GM12878 (cell line): Measurements from ENCODE around the gene SP2. TPM values are rescaled to one million over a fixed set of nuclear protein-coding genes. Genes with fewer than 3 reads are reported as not detected.

Experiments used
- CEBPB ChIP-seq, 2 experiments: fragments of 150-350 bp in 1 of 2; IDR thresholded peaks; 2 replicates each; pipeline ENCODE4 v1.6.1; 2012 to 2014; ENCODE audit warnings: low read depth in 2 of 2, low read length in 2 of 2, borderline replicate concordance in 1 of 2, inconsistent platforms in 1 of 2
- CHD1 ChIP-seq: IDR thresholded peaks from 2 replicates; pipeline ENCODE4 v1.6.1; 2012; ENCODE audit warnings: low read depth, low read length, improper control_type of control experiment
- ETV6 ChIP-seq, 2 experiments: fragments of 450-650 bp in 1 of 2; IDR thresholded peaks in 1 of 2; conservative IDR thresholded peaks in 1 of 2; 2 replicates each; pipeline ENCODE4 v1.6.1; 2014; ENCODE audit warnings: antibody characterized with exemption in 1 of 2, borderline replicate concordance in 1 of 2, low read depth in 1 of 2, mild to moderate bottlenecking in 1 of 2, moderate library complexity in 1 of 2
- FOXM1 ChIP-seq: IDR thresholded peaks from 2 replicates; pipeline ENCODE4 v1.6.1; 2012; ENCODE audit warnings: low read depth, mild to moderate bottlenecking, inconsistent platforms, low read length, moderate library complexity
- LARP7 ChIP-seq: fragments of 450-650 bp; IDR thresholded peaks from 2 replicates; pipeline ENCODE4 v1.6.1; 2017; ENCODE audit warnings: mild to moderate bottlenecking
- MXI1 ChIP-seq: fragments of 150-350 bp; IDR thresholded peaks from 2 replicates; pipeline ENCODE4 v1.6.1; 2011; ENCODE audit warnings: low read depth, mild to moderate bottlenecking, inconsistent platforms, low read length, improper control_type of control experiment
- MYC ChIP-seq: IDR thresholded peaks from 2 replicates; pipeline ENCODE4 v1.6.1; 2011; ENCODE audit warnings: mild to moderate bottlenecking, low read length, moderate library complexity, inconsistent platforms; ENCODE audit not compliant: insufficient read depth, insufficient replicate concordance, insufficient read length, severe bottlenecking
- NR2C1 ChIP-seq: fragments of 450-650 bp; IDR thresholded peaks from 2 replicates; pipeline ENCODE4 v1.6.1; 2017; ENCODE audit warnings: antibody characterized with exemption, mild to moderate bottlenecking, moderate library complexity
- POLR2A ChIP-seq: IDR thresholded peaks from 2 replicates; pipeline ENCODE4 v1.6.1; 2011; ENCODE audit warnings: low read depth, mild to moderate bottlenecking, low read length
- RCOR1 ChIP-seq: conservative IDR thresholded peaks from 2 replicates; pipeline ENCODE4 v1.6.1; 2012; ENCODE audit warnings: low read depth, low read length, improper control_type of control experiment
- SRF ChIP-seq, 2 experiments: IDR thresholded peaks; 2 replicates each; pipeline ENCODE4 v1.6.1; 2011; ENCODE audit warnings: low read depth in 2 of 2, low read length in 2 of 2, mild to moderate bottlenecking in 1 of 2, moderate library complexity in 1 of 2
- TCF12 ChIP-seq: IDR thresholded peaks from 2 replicates; pipeline ENCODE4 v1.6.1; 2011; ENCODE audit warnings: low read depth, mild to moderate bottlenecking, low read length
- polyA plus RNA-seq, 11 experiments: library from polyadenylated mRNA; depleted of rRNA in 4 of 11; unstranded in 6 of 11; stranded (reverse) in 5 of 11; fragments of >200 nt; fragmentation: Nextera tagmentation in 4 of 11; fragmentation: Illumina TruSeq in 1 of 11; extraction: Ambion mirVana in 4 of 11; extraction: Trizol in 1 of 11; gene quantifications; 1 replicate in 1 of 11; 2 replicates in 10 of 11; pipeline versions ENCODE4 v1.2.1 to v1.2.3, GENCODE V29; 2011 to 2016; ENCODE audit warnings: inconsistent platforms in 2 of 11, missing spikeins in 2 of 11, low read depth in 1 of 11
- total RNA-seq, 4 experiments: library from RNA; depleted of rRNA in 3 of 4; stranded (reverse); fragments of >200 nt in 3 of 4; fragmentation: Illumina TruSeq in 1 of 4; extraction: Trizol in 1 of 4; gene quantifications; 2 replicates each; pipeline versions ENCODE4 v1.2.1 to v1.2.3, GENCODE V29; 2013 to 2021
- TF ChIP-seq, protein P1 (sequence below): fragments of 150-350 bp; IDR thresholded peaks from 2 replicates; pipeline ENCODE4 v1.6.1; 2014; ENCODE audit warnings: mild to moderate bottlenecking, low read depth, low read length
- TF ChIP-seq, protein P2 (sequence below): fragments of 450-650 bp; IDR thresholded peaks from 2 replicates; pipeline ENCODE4 v1.6.1; 2018; ENCODE audit warnings: borderline replicate concordance, mild to moderate bottlenecking; ENCODE audit not compliant: partially characterized antibody
- TF ChIP-seq, protein P3 (sequence below): IDR thresholded peaks from 2 replicates; pipeline ENCODE4 v1.6.1; 2012; ENCODE audit warnings: improper control_type of control experiment, low read depth, low read length; ENCODE audit not compliant: insufficient replicate concordance

Gene SP2
- total and polyA plus RNA-seq, 10 of the 15 experiments (the other 5 are each of a cell fraction or from before 2014, with no cell fraction given): 1.2 to 19.1 (median 4.8) TPM

DNA sequence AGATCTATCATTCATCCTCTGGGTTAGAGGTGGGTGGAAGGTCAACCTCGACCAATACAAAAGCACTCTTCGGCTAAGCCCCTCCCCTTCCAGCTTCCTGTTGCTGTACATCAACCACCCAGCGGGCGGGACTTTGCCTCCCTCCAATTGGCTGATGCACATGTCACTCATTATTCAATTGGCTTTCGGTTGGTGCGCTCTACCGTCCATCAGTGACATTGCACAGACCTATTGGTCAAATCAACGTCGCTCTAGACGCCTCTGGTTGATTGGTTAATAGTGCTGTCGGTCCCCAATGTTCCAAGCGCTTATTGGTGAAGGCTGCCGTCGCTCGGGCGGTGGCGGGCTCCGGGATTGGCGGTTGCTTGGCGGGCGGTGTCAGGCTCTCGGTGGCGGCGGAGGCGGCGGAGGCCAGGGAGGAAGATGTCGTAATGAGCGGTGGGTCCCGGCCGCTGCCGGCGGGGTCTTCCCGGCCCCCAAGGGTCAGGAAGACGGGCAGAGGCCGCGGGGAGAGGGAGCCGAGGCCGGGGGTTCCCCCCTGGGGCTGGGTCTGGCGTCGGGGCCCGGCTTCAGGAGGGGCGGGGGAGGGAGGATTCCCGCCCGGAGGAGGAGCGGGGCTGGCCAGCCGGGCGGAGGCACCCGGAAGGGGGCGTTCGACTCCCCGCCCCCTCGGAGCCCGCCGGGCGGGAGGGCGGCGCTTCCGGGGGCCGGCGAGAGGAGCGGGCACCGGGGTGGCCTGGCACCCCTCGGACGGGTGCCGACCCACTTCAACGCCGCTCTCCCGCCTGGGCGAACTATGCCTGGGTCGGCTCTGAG is at the start of gene SP2 (continued):
- TF ChIP-seq, protein P1, sequence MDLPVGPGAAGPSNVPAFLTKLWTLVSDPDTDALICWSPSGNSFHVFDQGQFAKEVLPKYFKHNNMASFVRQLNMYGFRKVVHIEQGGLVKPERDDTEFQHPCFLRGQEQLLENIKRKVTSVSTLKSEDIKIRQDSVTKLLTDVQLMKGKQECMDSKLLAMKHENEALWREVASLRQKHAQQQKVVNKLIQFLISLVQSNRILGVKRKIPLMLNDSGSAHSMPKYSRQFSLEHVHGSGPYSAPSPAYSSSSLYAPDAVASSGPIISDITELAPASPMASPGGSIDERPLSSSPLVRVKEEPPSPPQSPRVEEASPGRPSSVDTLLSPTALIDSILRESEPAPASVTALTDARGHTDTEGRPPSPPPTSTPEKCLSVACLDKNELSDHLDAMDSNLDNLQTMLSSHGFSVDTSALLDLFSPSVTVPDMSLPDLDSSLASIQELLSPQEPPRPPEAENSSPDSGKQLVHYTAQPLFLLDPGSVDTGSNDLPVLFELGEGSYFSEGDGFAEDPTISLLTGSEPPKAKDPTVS: peak; percentile 77; the same call in 1 of the 2 replicates
- TF ChIP-seq POLR2A: peak; percentile 80
- TF ChIP-seq CHD1: no peak
- no peak for TF ChIP-seq CEBPB (IDR thresholded peaks at IDR 0.05; ENCODE audit: borderline replicate concordance in 1 of 2, low read depth in 2 of 2, low read length in 2 of 2)
- TF ChIP-seq LARP7: peak; percentile 92
- 0 out of 2 replicates have a peak, but pooled peaks have one; percentile 7 for TF ChIP-seq TCF12
- peak; percentile 97 for TF ChIP-seq NR2C1
- TF ChIP-seq SRF (IDR thresholded peaks at IDR 0.05; ENCODE audit: low read depth in 2 of 2, low read length in 2 of 2): no peak
- TF ChIP-seq, protein P2, sequence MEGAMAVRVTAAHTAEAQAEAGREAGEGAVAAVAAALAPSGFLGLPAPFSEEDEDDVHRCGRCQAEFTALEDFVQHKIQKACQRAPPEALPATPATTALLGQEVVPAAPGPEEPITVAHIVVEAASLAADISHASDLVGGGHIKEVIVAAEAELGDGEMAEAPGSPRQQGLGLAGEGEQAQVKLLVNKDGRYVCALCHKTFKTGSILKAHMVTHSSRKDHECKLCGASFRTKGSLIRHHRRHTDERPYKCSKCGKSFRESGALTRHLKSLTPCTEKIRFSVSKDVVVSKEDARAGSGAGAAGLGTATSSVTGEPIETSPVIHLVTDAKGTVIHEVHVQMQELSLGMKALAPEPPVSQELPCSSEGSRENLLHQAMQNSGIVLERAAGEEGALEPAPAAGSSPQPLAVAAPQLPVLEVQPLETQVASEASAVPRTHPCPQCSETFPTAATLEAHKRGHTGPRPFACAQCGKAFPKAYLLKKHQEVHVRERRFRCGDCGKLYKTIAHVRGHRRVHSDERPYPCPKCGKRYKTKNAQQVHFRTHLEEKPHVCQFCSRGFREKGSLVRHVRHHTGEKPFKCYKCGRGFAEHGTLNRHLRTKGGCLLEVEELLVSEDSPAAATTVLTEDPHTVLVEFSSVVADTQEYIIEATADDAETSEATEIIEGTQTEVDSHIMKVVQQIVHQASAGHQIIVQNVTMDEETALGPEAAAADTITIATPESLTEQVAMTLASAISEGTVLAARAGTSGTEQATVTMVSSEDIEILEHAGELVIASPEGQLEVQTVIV: peak; percentile 98
- TF ChIP-seq, protein P3, sequence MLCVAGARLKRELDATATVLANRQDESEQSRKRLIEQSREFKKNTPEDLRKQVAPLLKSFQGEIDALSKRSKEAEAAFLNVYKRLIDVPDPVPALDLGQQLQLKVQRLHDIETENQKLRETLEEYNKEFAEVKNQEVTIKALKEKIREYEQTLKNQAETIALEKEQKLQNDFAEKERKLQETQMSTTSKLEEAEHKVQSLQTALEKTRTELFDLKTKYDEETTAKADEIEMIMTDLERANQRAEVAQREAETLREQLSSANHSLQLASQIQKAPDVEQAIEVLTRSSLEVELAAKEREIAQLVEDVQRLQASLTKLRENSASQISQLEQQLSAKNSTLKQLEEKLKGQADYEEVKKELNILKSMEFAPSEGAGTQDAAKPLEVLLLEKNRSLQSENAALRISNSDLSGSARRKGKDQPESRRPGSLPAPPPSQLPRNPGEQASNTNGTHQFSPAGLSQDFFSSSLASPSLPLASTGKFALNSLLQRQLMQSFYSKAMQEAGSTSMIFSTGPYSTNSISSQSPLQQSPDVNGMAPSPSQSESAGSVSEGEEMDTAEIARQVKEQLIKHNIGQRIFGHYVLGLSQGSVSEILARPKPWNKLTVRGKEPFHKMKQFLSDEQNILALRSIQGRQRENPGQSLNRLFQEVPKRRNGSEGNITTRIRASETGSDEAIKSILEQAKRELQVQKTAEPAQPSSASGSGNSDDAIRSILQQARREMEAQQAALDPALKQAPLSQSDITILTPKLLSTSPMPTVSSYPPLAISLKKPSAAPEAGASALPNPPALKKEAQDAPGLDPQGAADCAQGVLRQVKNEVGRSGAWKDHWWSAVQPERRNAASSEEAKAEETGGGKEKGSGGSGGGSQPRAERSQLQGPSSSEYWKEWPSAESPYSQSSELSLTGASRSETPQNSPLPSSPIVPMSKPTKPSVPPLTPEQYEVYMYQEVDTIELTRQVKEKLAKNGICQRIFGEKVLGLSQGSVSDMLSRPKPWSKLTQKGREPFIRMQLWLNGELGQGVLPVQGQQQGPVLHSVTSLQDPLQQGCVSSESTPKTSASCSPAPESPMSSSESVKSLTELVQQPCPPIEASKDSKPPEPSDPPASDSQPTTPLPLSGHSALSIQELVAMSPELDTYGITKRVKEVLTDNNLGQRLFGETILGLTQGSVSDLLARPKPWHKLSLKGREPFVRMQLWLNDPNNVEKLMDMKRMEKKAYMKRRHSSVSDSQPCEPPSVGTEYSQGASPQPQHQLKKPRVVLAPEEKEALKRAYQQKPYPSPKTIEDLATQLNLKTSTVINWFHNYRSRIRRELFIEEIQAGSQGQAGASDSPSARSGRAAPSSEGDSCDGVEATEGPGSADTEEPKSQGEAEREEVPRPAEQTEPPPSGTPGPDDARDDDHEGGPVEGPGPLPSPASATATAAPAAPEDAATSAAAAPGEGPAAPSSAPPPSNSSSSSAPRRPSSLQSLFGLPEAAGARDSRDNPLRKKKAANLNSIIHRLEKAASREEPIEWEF: peak; percentile 51
- TF ChIP-seq MXI1: peak; percentile 70; the same call in 1 of the 2 replicates
- TF ChIP-seq RCOR1: no peak
- no peak for TF ChIP-seq ETV6 (conservative IDR thresholded peaks at IDR 0.05 in 1 of 2, IDR thresholded peaks at IDR 0.05 in 1 of 2; ENCODE audit: borderline replicate concordance in 1 of 2, low read depth in 1 of 2)
- peak; percentile 91 for TF ChIP-seq MYC
- peak; percentile 98 for TF ChIP-seq FOXM1
